AML-193 (cell line): ENCODE data around the gene DISP3.

Experiments
- DNase-seq, 2 experiments: peaks; one replicate each; lab custom pipeline; 2025; lab: John Stamatoyannopoulos, UW

DISP3 gene

DNA sequence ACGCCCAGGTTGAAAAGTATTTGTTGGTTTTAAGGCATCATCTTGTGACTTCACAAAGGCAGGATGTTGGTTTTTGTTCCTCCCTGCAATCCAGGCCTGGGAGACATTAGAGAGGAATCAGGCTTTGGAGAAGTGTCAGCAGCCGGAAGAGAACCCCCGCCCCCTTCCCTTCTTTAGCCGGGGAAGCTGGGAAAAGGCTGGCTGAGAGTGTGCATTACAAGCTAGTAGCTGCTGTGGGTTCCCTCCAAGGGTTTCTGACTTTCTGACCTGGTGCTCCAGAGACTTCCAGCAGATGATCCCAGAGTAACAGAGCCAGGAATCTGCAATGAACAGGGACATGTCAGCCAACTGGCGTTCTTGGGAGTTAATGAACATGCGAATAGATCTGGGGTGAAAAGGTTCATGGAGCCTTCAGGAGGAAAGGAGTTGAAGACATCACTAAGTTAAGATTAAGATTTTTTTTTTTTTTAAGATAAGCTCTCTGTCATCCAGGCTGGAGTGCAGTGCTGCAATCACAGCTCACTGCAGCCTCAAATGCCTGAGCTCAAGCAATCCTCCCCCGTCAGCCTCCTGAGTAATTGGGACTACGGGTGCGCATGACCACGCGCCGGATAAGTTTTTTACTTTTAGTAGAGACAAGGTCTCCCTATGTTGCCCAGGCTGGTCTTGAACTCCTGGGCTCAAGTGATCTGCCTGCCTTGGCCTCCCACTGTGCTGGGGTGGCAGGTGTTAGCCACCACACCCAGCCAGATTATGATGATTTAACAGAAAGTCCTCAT, 7.5 kb downstream of the DISP3 start:
- no peak for DNase-seq

GRCh38 chr1:11487196-11487751, 8.3 kb downstream of the DISP3 start:
- no peak for DNase-seq

- DNase-seq, result no peak
Measured at GRCh38 chr1:11488201-11488770, 9.3 kb downstream of the DISP3 start.

- no peak for DNase-seq
Measured at GRCh38 chr1:11488966-11489625, 10.1 kb downstream of the DISP3 start.

- DNase-seq, result no peak
Measured at GRCh38 chr1:11492235-11492634, 13.3 kb downstream of the DISP3 start.

- no peak for DNase-seq
Measured at GRCh38 chr1:11493972-11494655, 15.2 kb downstream of the DISP3 start.

GRCh38 chr1:11494771-11495170, 15.8 kb downstream of the DISP3 start:
- no peak for DNase-seq

- no peak for DNase-seq
Measured at GRCh38 chr1:11495579-11495978, 16.6 kb downstream of the DISP3 start.

DNA sequence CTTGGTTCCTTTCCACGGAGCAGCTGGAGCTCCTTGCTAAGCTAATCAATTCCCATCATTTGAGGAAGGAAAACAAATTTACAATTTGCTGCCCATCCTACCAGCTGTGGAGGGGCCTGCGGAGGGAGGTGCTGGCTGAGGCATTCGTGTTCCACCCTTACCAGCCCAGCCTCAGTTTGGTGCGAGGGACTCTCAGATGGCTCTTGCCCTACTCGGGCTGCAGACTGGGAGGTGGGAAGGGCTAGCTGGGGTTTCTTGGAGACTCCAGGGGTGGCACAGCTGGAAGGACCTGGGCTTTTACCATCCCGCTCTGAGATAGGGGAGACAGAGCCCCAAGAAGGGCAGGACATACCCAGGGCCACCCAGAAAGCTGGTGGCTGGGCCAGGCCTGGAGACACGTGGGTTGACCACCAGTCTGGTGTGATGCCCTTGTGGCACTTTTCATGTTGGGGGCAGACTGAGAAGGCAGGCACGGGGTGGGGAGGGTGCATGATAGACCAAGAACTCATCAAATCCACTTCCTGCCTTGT, 17.7 kb downstream of the DISP3 start:
- no peak for DNase-seq

DNA sequence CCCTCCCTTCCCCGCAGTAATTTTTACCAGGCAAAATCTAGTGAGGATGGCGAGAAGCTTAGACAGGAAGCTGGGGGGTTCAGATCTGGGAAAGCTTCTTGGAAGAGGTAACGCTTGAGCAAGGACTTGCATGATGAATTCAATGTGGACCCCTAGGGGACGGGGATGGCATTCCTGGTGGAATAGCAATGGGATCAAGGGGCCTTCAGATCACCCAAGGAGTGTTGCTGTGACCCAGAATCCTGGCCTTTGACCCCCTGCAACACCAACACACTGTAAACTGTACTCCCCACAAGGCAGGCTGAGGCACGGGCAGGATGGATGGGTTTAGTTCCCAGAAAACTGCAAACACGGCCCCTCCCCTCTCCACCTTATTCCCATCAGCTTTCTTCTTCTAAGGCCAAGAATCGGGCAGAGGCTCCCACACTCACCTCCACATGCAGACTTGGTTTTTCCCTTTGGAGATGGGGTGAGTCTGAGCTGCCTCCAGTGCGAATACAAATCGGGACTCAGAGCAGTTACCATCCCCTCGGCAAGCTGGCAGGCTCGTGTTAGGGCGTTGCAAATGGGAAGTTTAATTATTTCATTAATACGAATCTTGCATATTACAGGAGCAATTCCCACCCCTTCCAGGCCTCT, 20.1 kb downstream of the DISP3 start:
- no peak for DNase-seq

DNA sequence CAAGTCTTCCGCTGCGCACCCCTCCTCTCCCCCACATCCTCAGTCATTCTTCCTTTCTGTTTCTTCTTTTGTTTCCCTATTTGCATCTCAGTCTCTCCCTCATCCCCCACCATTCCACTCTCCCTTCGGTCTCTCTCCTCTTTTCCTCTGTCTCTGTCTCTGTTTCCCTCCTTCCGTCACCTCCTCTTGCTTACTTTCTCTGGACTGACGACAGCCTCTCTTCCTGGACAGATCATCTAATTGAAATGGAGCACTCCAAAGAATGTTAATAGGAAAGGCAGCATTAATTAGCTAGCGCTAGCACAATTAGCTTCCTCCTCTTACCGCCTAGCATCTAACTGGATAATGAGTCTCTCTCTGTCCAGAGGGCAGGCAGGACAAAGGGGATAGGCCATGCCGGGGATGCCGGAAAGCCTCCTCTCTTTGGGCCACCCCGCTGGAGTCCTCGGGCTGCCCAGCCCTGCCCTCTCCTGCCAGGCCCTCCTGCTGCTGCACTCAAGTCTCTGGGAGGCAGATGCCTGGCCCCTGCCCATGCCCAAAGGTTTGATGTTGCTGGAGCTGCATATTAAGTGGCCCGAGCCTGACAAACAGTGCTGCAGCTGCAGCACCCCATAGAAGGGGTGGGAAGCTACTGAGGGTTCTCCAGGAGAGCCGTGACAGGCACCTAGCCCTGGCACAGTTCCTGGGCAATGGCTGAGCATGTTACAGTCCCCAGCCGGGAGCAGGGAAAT, 20.8 kb downstream of the DISP3 start:
- no peak for DNase-seq

GRCh38 chr1:11500881-11501280, 21.9 kb downstream of the DISP3 start:
- no peak for DNase-seq

DNA sequence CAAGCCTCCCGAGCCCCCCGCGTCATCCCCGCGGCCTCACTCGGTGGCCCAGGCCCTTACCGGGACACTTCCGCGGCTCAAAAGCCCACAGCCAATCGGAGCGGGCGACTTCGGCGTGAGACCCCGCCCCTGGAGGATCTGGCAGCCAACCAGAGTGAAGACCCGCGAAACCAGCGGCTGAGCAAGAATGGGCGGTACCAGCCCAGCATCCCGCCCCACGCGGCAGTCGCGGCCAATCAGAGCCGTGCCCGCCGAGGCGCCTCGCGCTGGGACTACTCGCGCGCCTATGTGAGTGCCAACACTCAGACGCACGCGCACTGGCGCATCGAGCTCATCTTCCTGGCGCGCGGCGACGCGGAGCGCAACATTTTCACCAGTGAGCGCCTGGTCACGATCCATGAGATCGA, 22.5 kb downstream of the DISP3 start:
- no peak for DNase-seq

GRCh38 chr1:11501906-11502485, 23.0 kb downstream of the DISP3 start:
- DNase-seq, result no peak

GRCh38 chr1:11502516-11502915, 23.6 kb downstream of the DISP3 start:
- DNase-seq, result no peak

DNA sequence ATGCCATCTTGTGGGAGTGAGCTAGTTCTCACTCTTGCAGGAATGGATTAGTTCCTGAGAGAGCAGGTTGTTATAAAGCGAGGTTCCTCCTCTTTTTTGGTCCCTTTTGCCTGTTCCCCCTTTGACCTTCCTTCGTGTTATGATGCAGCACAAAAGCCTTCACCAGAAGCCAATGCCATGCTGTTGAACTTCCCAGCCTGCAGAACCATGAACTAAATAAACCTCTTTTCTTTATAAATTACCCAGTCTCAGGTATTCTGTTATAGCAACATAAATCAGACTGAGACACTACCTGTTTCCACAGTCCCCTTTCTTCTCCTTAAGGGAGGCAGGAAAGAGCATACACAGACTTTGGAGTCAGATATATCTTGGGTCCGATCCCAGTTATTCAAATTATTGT, 25.6 kb downstream of the DISP3 start:
- no peak for DNase-seq

- no peak for DNase-seq
Measured at GRCh38 chr1:11505591-11506538, 26.9 kb downstream of the DISP3 start.

- no peak for DNase-seq
Measured at GRCh38 chr1:11507309-11507708, 28.4 kb downstream of the DISP3 start.

- DNase-seq, result no peak
Measured at GRCh38 chr1:11513681-11514080, 34.7 kb downstream of the DISP3 start.
